Ectodermal cell (in vitro differentiated cells): ENCODE data around the gene TIMP2.

Experiments
- H3K27ac ChIP-seq: 2 replicates; pipeline ENCODE4 v1.7.0; 2013; ENCODE audit warnings: mild to moderate bottlenecking, low read depth, low read length; ENCODE audit not compliant: insufficient read depth, poor library complexity, severe bottlenecking
- H3K27me3 ChIP-seq: 2 replicates; pipeline ENCODE4 v1.7.0; 2013; ENCODE audit warnings: mild to moderate bottlenecking, low read length; ENCODE audit not compliant: insufficient read depth, control insufficient read depth, poor library complexity, severe bottlenecking
- H3K36me3 ChIP-seq: one replicate; pipeline ENCODE4 v1.7.0; 2013; ENCODE audit warnings: low read length; ENCODE audit not compliant: control insufficient read depth, insufficient read depth
- H3K4me1 ChIP-seq: one replicate; pipeline ENCODE4 v1.7.0; 2013; ENCODE audit warnings: low read length; ENCODE audit not compliant: control insufficient read depth, insufficient read depth
- H3K4me3 ChIP-seq: 2 replicates; pipeline ENCODE4 v1.7.0; 2013; ENCODE audit warnings: low read depth, low read length, control low read depth; ENCODE audit not compliant: insufficient read depth
- H3K9me3 ChIP-seq: 2 replicates; pipeline ENCODE4 v1.7.0; 2013; ENCODE audit warnings: mild to moderate bottlenecking, low read length, moderate library complexity; ENCODE audit not compliant: control insufficient read depth
- WGBS, 2 experiments: methylation state at CpG; one replicate each; pipeline ENCODE4 v1.1.7; 2013; ENCODE audit warnings: missing lambda C conversion rate in 2 of 2; 5-methylcytosine and 5-hydroxymethylcytosine counted together

The TIMP2 gene

GRCh38 chr17:78839762-78840529 lies 85.2 kb downstream of the TIMP2 start:
- Histone ChIP-seq H3K4me1 (peaks cover 10% of the 10 kb centered on the region), H3K27ac (peak overlapping the region; percentile 83), H3K9me3 (no peaks in the 10 kb centered on the region), H3K36me3 (peaks cover 22% of the 10 kb centered on the region), H3K4me3 (peak overlapping the region; percentile 60), H3K27me3 (no peaks in the 10 kb centered on the region)
- 1% methylated on average over 73 of the region's 73 CpGs for WGBS, 2 experiments

GRCh38 chr17:78839235-78839761 lies 85.9 kb downstream of the TIMP2 start:
- H3K27me3 ChIP-seq, result no peaks in the 10 kb centered on the region
- peak overlapping the region; percentile 60 for H3K4me3 ChIP-seq
- peaks cover 27% of the 10 kb centered on the region for H3K36me3 ChIP-seq
- no peaks in the 10 kb centered on the region for H3K9me3 ChIP-seq
- 32% methylated on average over 11 of the region's 11 CpGs for WGBS, 2 experiments
- peaks cover 10% of the 10 kb centered on the region for H3K4me1 ChIP-seq
- no peak overlapping the region for H3K27ac ChIP-seq

- no peak overlapping the region for H3K4me3 ChIP-seq
- WGBS, 2 experiments, result 94 to 95% methylated on average over 22 of the region's 22 CpGs
Observed at GRCh38 chr17:78838574-78839005, 86.6 kb downstream of the TIMP2 start.

GRCh38 chr17:78836420-78837021 lies 88.7 kb downstream of the TIMP2 start:
- no peak overlapping the region for H3K27ac ChIP-seq
- no peaks in the 10 kb centered on the region for H3K9me3 ChIP-seq
- H3K27me3 ChIP-seq, result no peaks in the 10 kb centered on the region
- peaks cover 10% of the 10 kb centered on the region for H3K4me1 ChIP-seq
- H3K4me3 ChIP-seq, result no peak overlapping the region
- peaks cover 43% of the 10 kb centered on the region for H3K36me3 ChIP-seq
- 83 to 88% methylated on average over 5 of the region's 5 CpGs for WGBS, 2 experiments

More at GRCh38 chr17:78838574-78839005, 86.6 kb downstream of the TIMP2 start:
- no peaks in the 10 kb centered on the region for H3K27me3 ChIP-seq
- no peak overlapping the region for H3K27ac ChIP-seq
- no peaks in the 10 kb centered on the region for H3K9me3 ChIP-seq
- peaks cover 10% of the 10 kb centered on the region for H3K4me1 ChIP-seq
- H3K36me3 ChIP-seq, result peaks cover 28% of the 10 kb centered on the region

GRCh38 chr17:78834571-78834970 lies 90.6 kb downstream of the TIMP2 start:
- WGBS, 2 experiments, result 94 to 95% methylated on average over 8 of the region's 8 CpGs
- Histone ChIP-seq H3K9me3 (no peaks in the 10 kb centered on the region), H3K4me3 (no peak overlapping the region), H3K4me1 (peaks cover 10% of the 10 kb centered on the region), H3K27me3 (no peaks in the 10 kb centered on the region), H3K27ac (no peak overlapping the region), H3K36me3 (peaks cover 51% of the 10 kb centered on the region)

- no peaks in the 10 kb centered on the region for H3K27me3 ChIP-seq
- peaks cover 57% of the 10 kb centered on the region for H3K36me3 ChIP-seq
Observed at GRCh38 chr17:78832541-78832810, 92.7 kb downstream of the TIMP2 start.

GRCh38 chr17:78831688-78832540 lies 93.3 kb downstream of the TIMP2 start:
- Histone ChIP-seq H3K9me3 (no peaks in the 10 kb centered on the region), H3K36me3 (peaks cover 54% of the 10 kb centered on the region), H3K27ac (no peak overlapping the region), H3K27me3 (no peaks in the 10 kb centered on the region), H3K4me1 (no peaks in the 10 kb centered on the region), H3K4me3 (no peak overlapping the region)
- 93 to 95% methylated on average over 15 of the region's 15 CpGs for WGBS, 2 experiments

More at GRCh38 chr17:78832541-78832810, 92.7 kb downstream of the TIMP2 start:
- Histone ChIP-seq H3K27ac (no peak overlapping the region), H3K9me3 (no peaks in the 10 kb centered on the region), H3K4me3 (no peak overlapping the region), H3K4me1 (no peaks in the 10 kb centered on the region)
- 95 to 96% methylated on average over 2 of the region's 2 CpGs for WGBS, 2 experiments

- no peak overlapping the region for H3K4me3 ChIP-seq
- H3K4me1 ChIP-seq, result no peaks in the 10 kb centered on the region
- no peak overlapping the region for H3K27ac ChIP-seq
- WGBS, 2 experiments, result 91 to 93% methylated on average over 6 of the region's 6 CpGs
- no peaks in the 10 kb centered on the region for H3K27me3 ChIP-seq
- H3K9me3 ChIP-seq, result no peaks in the 10 kb centered on the region
- H3K36me3 ChIP-seq, result peaks cover 50% of the 10 kb centered on the region
Observed at GRCh38 chr17:78829477-78829876, 95.7 kb downstream of the TIMP2 start.

- WGBS, 2 experiments, result 87 to 94% methylated on average over 14 of the region's 14 CpGs
- no peaks in the 10 kb centered on the region for H3K4me1 ChIP-seq
- peaks cover 50% of the 10 kb centered on the region for H3K36me3 ChIP-seq
- H3K27me3 ChIP-seq, result no peaks in the 10 kb centered on the region
- H3K9me3 ChIP-seq, result no peaks in the 10 kb centered on the region
- no peak overlapping the region for H3K27ac ChIP-seq
- H3K4me3 ChIP-seq, result no peak overlapping the region
Observed at GRCh38 chr17:78828470-78829185, 96.6 kb downstream of the TIMP2 start.
